GM18519 (cell line): Measurements from ENCODE around the gene IGSF9.
"Not testable (repeated sequence)": the region's sequence is repeated elsewhere in the genome, so short reads cannot be mapped to it uniquely, and the experiment has no call there.

Experiments
- ATAC-seq: cut with Tn5 transposase; IDR thresholded peaks from one replicate; pipeline ENCODE4 v1.9.1; 2021; ENCODE audit warnings: mild to moderate bottlenecking, moderate library complexity; ENCODE audit not compliant: unreplicated experiment, low FRiP score

The IGSF9 gene

DNA sequence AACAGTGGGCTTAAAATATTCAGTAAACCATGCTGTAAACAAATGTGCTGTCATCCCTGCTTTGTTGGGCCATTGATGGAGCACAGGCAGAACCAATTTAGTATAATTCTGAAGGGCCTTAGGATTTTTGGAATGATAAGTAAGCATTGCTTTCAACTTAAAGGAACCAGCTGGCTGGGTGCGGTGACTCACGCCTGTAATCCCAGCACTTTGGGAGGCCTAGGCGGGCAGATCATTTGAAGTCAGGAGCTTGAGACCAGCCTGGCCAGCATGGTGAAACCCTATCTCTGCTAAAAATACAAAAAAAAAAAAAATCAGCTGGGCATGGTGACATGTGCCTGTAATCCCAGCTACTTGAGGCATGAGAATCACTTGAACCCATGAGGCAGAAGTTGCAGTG is 41.4 kb downstream of the IGSF9 start:
- ATAC-seq: not testable (repeated sequence)

GRCh38 chr1:159902541-159902940 is 42.9 kb downstream of the IGSF9 start:
- ATAC-seq: no peak

GRCh38 chr1:159900755-159901360 is 44.6 kb downstream of the IGSF9 start:
- ATAC-seq: no peak

- ATAC-seq: no peak
These were observed 45.2 kb downstream of the IGSF9 start, which contains the start of gene CFAP45 for GRCh38 chr1:159900086-159900680. CFAP45 (minus strand) TSS chr1:159900165; CDS start chr1:159900098, 67 bp downstream.

DNA sequence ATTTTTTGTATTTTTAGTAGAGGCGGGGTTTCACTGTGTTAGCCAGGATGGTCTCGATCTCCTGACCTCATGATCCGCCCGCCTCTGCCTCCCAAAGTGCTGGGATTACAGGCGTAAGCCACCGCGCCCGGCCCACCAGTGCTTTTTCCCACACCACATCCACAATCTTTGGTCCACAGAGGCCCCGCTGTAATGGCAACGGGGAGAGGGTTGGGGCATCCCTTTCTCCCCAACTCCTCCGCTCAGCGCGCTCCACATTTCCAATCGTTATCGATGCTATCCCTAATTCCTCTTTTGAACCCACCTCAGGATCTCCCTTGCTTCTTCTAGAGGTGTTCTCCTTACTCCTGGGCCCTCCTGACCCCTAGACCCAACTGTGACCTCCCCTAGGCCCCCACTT is 45.8 kb downstream of the IGSF9 start:
- ATAC-seq: not testable (repeated sequence)

GRCh38 chr1:159898527-159898926 is 46.9 kb downstream of the IGSF9 start:
- no peak for ATAC-seq

DNA sequence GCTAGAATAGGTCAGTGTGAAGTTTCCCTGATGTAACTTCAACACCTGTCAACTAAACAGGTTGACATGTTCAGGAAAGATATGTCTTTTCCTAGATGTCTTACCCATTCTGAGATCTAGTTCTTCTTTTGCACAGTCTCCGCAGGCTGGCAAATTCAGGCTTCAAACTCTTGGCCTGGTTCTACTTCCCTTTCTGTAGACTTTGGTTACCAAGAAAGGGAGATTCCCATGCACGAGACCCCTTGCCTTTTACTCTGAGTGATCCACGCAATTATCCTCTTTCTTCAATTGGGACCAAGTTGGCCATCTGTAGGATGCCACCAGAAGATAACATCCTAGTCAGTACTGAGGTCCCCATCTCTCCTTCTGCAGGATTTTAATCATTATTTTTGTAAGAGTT is 47.5 kb downstream of the IGSF9 start:
- no peak for ATAC-seq

DNA sequence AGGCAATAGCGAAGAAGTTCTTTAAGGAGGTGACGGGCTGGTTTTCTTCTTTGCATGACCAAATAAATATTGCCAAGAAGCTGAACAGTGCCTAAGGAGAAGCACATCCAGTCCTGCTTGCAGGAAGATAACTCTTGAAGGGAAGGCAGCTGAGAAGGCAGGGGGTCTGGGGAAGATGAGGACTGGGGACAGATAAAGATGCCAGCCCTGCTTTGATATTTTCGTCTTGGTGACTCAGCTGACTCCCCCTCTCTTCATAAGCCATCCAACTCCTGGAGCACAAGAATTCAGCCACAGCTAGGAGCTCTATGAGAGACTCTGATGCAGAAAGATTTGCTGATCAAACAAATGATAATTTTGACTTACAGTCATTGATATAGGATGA is 48.9 kb downstream of the IGSF9 start:
- no peak for ATAC-seq

GRCh38 chr1:159895836-159896545 is 49.4 kb downstream of the IGSF9 start:
- no peak for ATAC-seq

GRCh38 chr1:159895286-159895685 is 50.1 kb downstream of the IGSF9 start:
- ATAC-seq: no peak

DNA sequence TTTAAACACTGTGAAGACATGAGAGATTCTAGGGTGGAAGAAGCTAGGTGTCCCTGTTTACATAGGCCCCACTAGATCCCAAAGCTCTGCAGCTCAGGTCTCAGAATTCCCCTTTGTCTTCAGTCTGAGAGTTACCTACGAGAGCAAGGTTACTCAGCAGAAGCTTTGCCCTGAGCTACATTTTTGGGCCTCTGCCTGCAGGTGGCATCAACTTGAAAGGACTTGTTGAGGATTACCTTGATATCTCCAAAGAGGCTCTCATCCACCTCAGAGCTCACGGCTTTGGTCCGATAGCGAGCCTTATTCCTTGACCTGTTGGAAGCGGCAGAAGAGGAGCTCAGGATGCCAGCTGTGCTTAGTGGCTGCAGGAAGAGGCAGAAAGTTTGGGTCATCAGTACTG is 52.5 kb downstream of the IGSF9 start:
- no peak for ATAC-seq

DNA sequence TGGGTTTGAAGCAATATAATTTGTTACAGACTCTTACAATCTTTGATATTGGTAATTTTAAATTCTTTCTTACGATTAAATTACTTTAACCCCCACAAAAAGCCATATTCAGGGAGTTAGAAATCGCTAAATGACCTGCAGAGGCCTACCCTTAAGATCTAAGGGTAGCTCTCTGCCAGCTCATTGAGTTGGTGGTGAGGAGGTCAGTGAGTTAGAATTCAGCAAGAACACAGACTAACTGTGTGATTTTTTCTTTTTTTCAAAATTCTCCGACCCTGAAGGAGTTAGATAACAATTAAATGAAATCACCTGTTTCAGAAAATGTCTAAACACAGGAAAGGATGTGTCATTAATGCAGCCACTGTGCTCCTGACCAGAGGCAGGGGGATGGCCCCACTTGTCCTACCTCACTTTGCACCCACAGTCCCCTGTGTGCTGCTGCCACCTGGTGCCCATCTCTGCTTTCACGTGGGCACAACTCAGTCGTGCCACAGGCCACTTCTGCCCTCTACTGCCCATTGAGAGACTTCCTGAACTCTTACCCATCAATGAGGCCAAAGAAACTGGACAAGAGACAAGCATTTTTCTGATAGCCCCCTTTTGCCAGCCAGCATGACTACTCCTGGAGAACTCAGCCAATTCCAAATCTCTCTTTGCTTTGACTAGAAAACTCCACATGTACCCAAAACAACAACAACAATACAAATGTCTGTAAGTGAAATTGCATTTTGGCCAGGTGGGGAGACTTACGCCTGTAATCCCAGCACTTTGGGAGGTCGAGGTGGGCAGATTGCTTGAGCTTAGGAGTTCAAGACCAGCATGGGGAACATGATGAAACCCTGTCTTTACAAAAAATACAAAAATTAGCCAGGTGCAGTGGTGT is 53.9 kb downstream of the IGSF9 start:
- no peak for ATAC-seq

GRCh38 chr1:159890390-159890789 is 55.0 kb downstream of the IGSF9 start:
- ATAC-seq: no peak

DNA sequence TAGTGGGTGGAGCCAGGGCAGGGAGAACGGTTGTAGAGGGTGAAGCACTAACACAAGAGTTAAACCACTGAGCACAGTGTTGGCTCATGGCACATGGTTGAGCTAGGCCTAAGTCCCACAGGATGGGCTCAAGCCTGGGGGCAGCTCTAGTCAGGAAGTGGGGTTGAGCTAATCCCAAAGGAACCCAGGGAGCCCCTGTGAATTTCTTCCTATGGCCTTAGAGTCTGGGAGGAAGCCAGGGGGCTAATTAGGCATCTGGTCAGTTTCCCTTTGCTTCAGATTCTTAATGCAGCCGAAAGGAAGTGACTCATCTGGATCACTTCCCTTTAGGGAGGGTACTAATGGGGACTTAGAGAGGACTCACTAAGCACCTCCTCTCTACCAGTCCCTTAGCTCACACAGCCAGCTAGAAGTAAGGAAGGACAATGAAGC is 55.6 kb downstream of the IGSF9 start:
- peak; percentile 90 for ATAC-seq

DNA sequence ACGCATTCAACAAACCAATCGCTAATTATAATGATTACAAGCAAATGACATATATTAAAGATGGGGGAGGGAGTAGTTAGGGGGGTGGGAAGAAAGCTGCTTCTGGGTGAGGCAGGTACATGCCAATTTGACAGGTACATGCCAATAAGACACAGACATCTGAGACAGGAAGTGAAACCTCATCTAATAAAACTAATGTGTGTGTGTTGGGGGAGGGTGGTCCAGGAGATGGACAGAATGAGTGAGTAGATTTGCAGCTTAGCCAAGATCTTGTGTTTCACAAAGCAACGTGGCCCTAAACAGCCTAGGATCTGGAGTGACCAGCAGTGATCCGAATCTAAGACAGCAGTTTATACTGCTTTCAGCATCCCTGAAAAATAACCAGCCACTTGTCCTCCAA is 56.2 kb downstream of the IGSF9 start:
- no peak for ATAC-seq

DNA sequence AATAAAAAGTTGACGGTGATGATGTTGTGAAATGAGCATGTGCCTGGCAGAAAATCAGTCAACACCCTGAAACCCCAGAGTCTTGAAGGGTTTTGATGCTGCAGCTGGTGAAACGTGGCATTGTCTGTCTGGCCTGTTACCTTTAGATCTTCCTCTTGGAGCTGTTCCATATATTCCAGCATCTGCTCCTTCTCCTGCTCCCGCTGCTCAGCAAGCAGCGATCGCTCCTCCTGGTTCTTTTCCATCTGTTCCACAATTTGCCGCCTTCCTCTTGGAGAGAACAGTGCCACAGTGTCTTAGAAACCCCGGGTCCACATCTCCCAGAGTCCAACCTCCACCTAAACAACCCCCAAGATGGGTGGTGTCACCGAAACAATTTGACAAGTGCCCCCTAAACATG is 61.1 kb downstream of the IGSF9 start:
- ATAC-seq: no peak

DNA sequence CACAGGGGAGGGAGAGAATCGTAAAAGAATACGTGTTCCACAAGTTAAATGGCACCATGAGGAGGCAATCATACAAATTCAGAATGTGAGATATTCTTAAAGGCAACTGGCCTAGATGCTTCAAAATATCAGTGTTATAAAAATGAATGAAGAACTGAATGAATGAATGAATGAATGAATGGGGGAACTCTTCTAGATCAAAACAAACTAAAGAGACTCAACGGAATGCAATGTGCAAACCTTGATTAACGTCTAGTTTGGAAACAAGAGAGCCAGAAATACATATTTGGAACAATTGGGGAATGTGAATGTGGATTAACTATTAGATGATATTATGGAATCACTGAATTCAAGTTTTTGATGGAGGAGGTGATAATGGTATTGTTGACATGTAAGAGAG is 62.3 kb downstream of the IGSF9 start:
- no peak for ATAC-seq

- no peak for ATAC-seq
These were observed 62.9 kb downstream of the IGSF9 start for GRCh38 chr1:159882527-159882862.

GRCh38 chr1:159881622-159882526 is 63.5 kb downstream of the IGSF9 start:
- no peak for ATAC-seq

DNA sequence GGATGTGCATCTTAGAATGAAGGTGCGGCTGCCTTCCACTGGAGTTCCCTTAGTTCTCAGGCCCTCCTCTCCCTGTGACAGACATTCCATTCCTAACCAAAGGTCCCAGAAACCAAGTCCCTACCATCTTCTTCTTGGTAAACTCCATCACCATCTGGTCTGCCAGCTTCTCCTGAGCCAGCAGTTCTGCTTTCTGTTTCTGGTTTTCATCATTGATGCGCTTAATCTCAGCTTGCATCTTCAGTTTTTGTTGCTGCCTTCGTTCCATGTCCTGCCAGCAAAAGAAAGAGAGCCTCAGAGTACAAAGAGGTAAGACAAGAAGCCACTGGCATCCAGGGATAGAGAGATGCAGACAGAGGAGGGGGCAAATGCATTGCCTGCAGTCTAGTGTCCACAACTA is 65.0 kb downstream of the IGSF9 start:
- no peak for ATAC-seq
